LNCaP clone FGC (cell line): ENCODE measurements around the gene BRD1.

Experiments used
- DNase-seq: peaks from one replicate; pipeline ENCODE4 v3.0.0-alpha.2; 2011; ENCODE audit warnings: low read depth
- H3K4me3 ChIP-seq: 2 replicates; pipeline ENCODE4 v1.5.1; 2011; ENCODE audit warnings: mild to moderate bottlenecking, low read depth, low read length, control low read depth
- CTCF ChIP-seq: IDR thresholded peaks from 2 replicates; pipeline ENCODE4 v1.5.1; 2012; ENCODE audit warnings: mild to moderate bottlenecking; ENCODE audit not compliant: control insufficient read depth, insufficient read depth; ENCODE audit errors: extremely low read depth

Gene BRD1

DNA sequence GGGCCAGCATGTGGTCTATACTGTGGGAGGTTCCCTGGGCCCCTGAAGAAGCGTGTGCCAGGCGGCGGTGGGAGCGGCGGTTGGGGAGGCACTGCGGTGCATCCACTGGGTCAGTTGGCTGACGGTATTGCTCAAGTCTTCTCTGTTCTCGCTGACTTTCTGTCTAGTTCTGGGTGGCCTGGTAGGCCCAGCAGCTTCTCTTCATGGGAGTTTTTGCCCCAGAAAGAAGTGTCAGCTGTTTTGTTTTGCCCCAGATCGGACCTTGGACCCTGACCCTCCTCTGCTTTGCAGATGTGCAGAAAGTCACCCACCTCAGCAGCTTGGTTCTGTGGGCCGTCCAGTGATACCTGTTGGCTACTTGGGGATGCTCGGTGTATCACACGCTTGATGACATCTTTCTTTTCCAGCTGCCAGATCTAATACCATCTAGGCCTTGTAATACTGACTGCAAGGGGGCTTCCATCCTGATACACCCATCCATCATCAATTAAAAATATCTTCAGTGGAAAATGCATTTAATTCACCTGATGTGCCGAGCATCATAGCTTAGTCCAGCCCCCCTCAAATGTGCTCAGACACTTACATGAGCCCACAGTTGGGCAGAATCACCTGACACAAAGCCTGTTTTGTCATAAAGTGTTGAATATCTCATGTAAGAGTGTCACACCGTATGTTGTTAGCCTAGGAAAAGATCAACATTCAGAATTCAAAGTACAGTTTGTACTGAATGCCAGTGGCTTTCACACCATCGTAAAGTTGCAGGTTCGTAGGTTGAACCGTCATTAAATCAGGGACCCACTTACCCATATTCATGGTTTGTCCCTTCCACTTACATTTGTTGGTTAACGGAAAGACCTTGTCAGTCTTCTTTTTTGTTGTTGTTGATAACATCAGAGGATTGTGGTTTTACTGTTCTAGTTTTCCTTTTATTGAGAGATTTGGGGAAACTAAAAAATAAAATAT, 39.9 kb upstream of the BRD1 start:
- TF ChIP-seq CTCF = no peak
- H3K4me3 ChIP-seq = no peak overlapping the region
- no peak for DNase-seq

DNA sequence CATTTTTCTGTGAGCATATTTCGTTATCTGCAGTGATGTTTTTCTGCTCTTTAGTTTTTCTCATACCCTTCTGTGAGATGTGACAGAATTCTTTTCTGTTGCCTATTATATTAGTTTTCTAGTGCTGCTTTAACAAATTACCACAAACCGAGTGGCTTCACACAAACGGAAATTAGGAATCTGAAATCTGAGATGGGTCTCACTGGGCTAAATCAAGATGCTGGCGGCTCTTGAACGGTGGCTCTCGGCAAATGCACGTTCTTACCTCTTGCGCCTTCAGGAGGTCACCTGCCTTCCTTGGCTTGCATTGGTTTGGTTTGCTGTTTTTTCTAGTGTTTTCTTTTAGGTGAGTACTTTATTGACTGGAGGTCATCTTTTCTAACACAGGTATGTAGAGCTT, 39.0 kb upstream of the BRD1 start:
- DNase-seq = no peak
- no peak overlapping the region for H3K4me3 ChIP-seq
- TF ChIP-seq CTCF = no peak

- TF ChIP-seq CTCF = no peak
- H3K4me3 ChIP-seq = no peak overlapping the region
- no peak for DNase-seq
These were observed 38.5 kb upstream of the BRD1 start for GRCh38 chr22:49866134-49866533.

- DNase-seq = no peak
- no peak overlapping the region for H3K4me3 ChIP-seq
These were observed 37.5 kb upstream of the BRD1 start for GRCh38 chr22:49865156-49865555.

GRCh38 chr22:49863931-49864330, 36.3 kb upstream of the BRD1 start:
- H3K4me3 ChIP-seq = no peak overlapping the region
- TF ChIP-seq CTCF = no peak
- DNase-seq = no peak

More at GRCh38 chr22:49865156-49865555, 37.5 kb upstream of the BRD1 start:
- TF ChIP-seq CTCF = no peak

GRCh38 chr22:49862496-49862776, 34.8 kb upstream of the BRD1 start:
- no peak overlapping the region for H3K4me3 ChIP-seq
- no peak for TF ChIP-seq CTCF
- DNase-seq = no peak
